Osteoblast (primary cell): ENCODE measurements around the gene NOL9. TPM values are rescaled to one million over a fixed set of nuclear protein-coding genes. Genes with fewer than 3 reads are reported as not detected.
A peak's percentile ranks its signal among the peaks of the same experiment; 100 is the strongest.

Source experiments
- DNase-seq: peaks from one replicate; pipeline ENCODE4 v3.0.0; 2011; ENCODE audit warnings: low spot score, mixed read lengths; ENCODE audit not compliant: insufficient read length; ENCODE audit errors: missing footprints
- H2AFZ ChIP-seq: 2 replicates; pipeline ENCODE4 v1.6.0; 2011; ENCODE audit warnings: mild to moderate bottlenecking, low read length
- H3K27ac ChIP-seq: 2 replicates; pipeline ENCODE4 v1.5.1; 2011; ENCODE audit warnings: mild to moderate bottlenecking, low read depth, low read length, moderate library complexity
- H3K27me3 ChIP-seq: 2 replicates; pipeline ENCODE4 v1.6.0; 2012; ENCODE audit warnings: mild to moderate bottlenecking, control low read depth, inconsistent platforms, low read length, moderate library complexity; ENCODE audit not compliant: insufficient read depth
- H3K36me3 ChIP-seq: 2 replicates; pipeline ENCODE4 v1.5.1; 2011; ENCODE audit warnings: mild to moderate bottlenecking, low read length, control low read depth, moderate library complexity; ENCODE audit not compliant: insufficient read depth
- H3K4me1 ChIP-seq: 2 replicates; pipeline ENCODE4 v1.5.1; 2011; ENCODE audit warnings: mild to moderate bottlenecking, low read length, control low read depth, moderate library complexity; ENCODE audit not compliant: insufficient read depth
- H3K4me2 ChIP-seq: 2 replicates; pipeline ENCODE4 v1.6.0; 2011; ENCODE audit warnings: mild to moderate bottlenecking, low read length; ENCODE audit not compliant: insufficient read depth
- H3K4me3 ChIP-seq: fragments of 200-600 bp; sonication (generic); 3 replicates; pipeline ENCODE4 v1.5.1; 2012; ENCODE audit warnings: mild to moderate bottlenecking, low read length, inconsistent platforms; ENCODE audit not compliant: insufficient read depth
- H3K79me2 ChIP-seq: 2 replicates; pipeline ENCODE4 v1.6.0; 2012; ENCODE audit warnings: mild to moderate bottlenecking, low read length, control low read depth, inconsistent platforms; ENCODE audit not compliant: insufficient read depth
- H3K9me3 ChIP-seq: 2 replicates; pipeline ENCODE4 v1.5.1; 2011; ENCODE audit warnings: low read depth, low read length, control low read depth
- H4K20me1 ChIP-seq: 2 replicates; pipeline ENCODE4 v1.6.0; 2012; ENCODE audit warnings: mild to moderate bottlenecking, low read length, control low read depth; ENCODE audit not compliant: insufficient read depth
- total RNA-seq: library from RNA; depleted of rRNA; stranded (reverse); fragments of >200 nt; gene quantifications from 2 replicates; pipeline ENCODE4 v1.2.3, GENCODE V29; 2012
- TF ChIP-seq, protein P1 (sequence below): IDR thresholded peaks from 2 replicates; pipeline ENCODE4 v1.5.1; 2011; ENCODE audit warnings: mild to moderate bottlenecking, low read depth, low read length, moderate library complexity; ENCODE audit errors: extremely low read depth

NOL9 gene
- total RNA-seq, 1 donor: 31.1 TPM

GRCh38 chr1:6585841-6586240 lies 31.5 kb upstream of the NOL9 start:
- H4K20me1 ChIP-seq: peaks cover 31% of the 10 kb centered on the region
- no peak overlapping the region for H3K4me3 ChIP-seq
- peaks cover 31% of the 10 kb centered on the region for H3K36me3 ChIP-seq
- H2AFZ ChIP-seq: no peak overlapping the region
- no peaks in the 10 kb centered on the region for H3K27me3 ChIP-seq
- TF ChIP-seq, protein P1, sequence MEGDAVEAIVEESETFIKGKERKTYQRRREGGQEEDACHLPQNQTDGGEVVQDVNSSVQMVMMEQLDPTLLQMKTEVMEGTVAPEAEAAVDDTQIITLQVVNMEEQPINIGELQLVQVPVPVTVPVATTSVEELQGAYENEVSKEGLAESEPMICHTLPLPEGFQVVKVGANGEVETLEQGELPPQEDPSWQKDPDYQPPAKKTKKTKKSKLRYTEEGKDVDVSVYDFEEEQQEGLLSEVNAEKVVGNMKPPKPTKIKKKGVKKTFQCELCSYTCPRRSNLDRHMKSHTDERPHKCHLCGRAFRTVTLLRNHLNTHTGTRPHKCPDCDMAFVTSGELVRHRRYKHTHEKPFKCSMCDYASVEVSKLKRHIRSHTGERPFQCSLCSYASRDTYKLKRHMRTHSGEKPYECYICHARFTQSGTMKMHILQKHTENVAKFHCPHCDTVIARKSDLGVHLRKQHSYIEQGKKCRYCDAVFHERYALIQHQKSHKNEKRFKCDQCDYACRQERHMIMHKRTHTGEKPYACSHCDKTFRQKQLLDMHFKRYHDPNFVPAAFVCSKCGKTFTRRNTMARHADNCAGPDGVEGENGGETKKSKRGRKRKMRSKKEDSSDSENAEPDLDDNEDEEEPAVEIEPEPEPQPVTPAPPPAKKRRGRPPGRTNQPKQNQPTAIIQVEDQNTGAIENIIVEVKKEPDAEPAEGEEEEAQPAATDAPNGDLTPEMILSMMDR: no peak
- no peaks in the 10 kb centered on the region for H3K9me3 ChIP-seq
- DNase-seq: peak; percentile 18
- no peak overlapping the region for H3K27ac ChIP-seq
- H3K4me2 ChIP-seq: no peak overlapping the region
- peaks cover 28% of the 10 kb centered on the region for H3K79me2 ChIP-seq
- peaks cover 3% of the 10 kb centered on the region for H3K4me1 ChIP-seq

DNA sequence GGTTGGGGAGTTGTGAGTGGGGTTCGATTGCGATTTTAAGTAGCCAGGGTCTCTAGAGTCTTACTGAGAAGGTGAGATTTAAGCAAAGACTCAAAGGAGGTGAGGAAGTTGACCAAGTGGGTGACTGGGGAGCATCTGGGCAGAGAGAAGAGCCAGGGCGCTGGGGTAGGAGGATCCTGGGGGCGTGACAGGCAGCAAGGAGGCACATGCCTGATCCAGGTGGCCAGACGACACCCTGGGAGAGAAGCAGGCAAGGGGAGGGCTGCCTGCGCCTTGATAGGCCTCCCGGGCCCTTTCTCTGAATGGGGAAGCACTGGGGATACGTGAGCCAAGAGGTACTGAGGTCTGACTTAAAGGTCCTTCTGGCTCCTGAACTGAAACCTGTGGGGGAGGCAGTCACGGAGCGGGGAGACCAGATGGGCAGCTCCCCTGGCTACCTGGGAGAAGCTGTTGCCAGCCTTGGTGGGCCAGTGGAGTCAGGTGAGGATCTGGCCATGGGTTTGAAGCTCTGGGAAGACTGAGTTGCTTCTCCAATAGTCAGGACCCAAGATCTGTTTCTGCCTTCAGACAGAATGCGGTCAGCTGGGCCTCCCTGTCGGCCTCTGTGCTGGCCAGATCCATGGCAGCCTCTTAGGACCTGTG lies 30.9 kb upstream of the NOL9 start:
- Histone ChIP-seq H4K20me1 (peaks cover 27% of the 10 kb centered on the region), H3K27ac (no peak overlapping the region), H2AFZ (no peak overlapping the region), H3K4me2 (no peak overlapping the region), H3K27me3 (no peaks in the 10 kb centered on the region), H3K4me3 (no peak overlapping the region), H3K36me3 (peaks cover 25% of the 10 kb centered on the region), H3K4me1 (peaks cover 10% of the 10 kb centered on the region), H3K79me2 (peaks cover 30% of the 10 kb centered on the region), H3K9me3 (no peaks in the 10 kb centered on the region)
- TF ChIP-seq, protein P1: no peak
- DNase-seq: peak; percentile 71

DNA sequence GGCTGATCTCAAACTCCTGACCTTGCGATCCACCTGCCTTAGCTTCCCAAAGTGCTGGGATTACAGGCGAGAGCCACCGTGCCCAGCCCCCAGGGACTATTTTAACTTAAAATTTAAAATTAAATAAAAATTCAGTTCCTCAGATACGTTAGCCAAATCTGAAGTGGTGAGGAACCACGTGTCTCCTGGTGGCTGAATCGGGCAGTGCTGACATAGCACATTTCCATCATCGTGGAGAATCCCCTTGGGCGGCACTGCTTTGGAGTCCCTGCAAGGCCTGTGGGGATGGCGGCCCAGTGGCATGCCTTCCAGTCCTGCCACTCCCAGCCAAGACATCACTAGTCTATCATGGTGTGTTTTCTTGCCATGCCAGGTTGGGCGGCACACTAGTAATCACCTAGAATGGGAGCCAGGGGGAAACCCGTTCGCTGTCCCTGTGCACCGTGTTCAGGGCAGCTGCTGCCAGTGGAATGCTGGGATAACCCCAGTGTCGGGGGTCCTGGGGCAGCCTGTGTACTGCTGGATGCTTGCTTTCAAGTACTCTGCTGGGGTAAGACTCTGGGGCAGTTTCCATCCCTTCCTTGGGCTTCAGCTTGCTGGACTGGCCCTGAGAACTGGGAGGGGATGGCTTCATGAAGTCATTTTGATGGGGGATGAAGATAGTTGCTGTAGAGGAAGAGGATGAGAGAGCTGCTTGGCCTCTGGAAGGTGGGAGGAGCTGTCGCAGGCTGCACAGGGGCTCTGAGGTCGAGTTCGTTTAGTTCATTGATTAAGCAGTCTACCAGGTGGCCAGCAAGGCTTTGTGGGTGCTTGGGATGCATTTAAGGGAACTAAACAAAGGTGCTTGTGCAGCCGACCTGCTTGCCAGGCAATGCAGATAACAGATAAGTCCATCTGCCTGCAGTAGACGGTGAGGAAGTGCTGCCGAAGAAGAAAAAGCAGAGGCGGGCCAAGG lies 30.1 kb upstream of the NOL9 start:
- H2AFZ ChIP-seq: no peak overlapping the region
- no peak overlapping the region for H3K4me2 ChIP-seq
- no peak overlapping the region for H3K4me3 ChIP-seq
- DNase-seq: peak; percentile 92
- TF ChIP-seq, protein P1: no peak
- H3K27me3 ChIP-seq: no peaks in the 10 kb centered on the region
- no peaks in the 10 kb centered on the region for H3K9me3 ChIP-seq
- peaks cover 27% of the 10 kb centered on the region for H4K20me1 ChIP-seq
- peaks cover 12% of the 10 kb centered on the region for H3K4me1 ChIP-seq
- peaks cover 17% of the 10 kb centered on the region for H3K36me3 ChIP-seq
- H3K79me2 ChIP-seq: peaks cover 30% of the 10 kb centered on the region
- H3K27ac ChIP-seq: no peak overlapping the region

- no peaks in the 10 kb centered on the region for H3K9me3 ChIP-seq
- TF ChIP-seq, protein P1: no peak
Observed at GRCh38 chr1:6582370-6582769, 28.1 kb upstream of the NOL9 start.

More at GRCh38 chr1:6582370-6582769, 28.1 kb upstream of the NOL9 start:
- H3K4me2 ChIP-seq: no peak overlapping the region
- no peaks in the 10 kb centered on the region for H3K27me3 ChIP-seq
- H3K4me3 ChIP-seq: no peak overlapping the region
- H2AFZ ChIP-seq: no peak overlapping the region
- peak; percentile 55 for DNase-seq
- no peaks in the 10 kb centered on the region for H3K36me3 ChIP-seq
- peaks cover 30% of the 10 kb centered on the region for H3K79me2 ChIP-seq
- peaks cover 31% of the 10 kb centered on the region for H3K4me1 ChIP-seq
- H4K20me1 ChIP-seq: peaks cover 22% of the 10 kb centered on the region
- H3K27ac ChIP-seq: no peak overlapping the region
